SU-DHL-6 (cell line): ENCODE data around the gene ACBD6.

Experiments used
- H2AFZ ChIP-seq: fragments of 200-600 bp; sonication (generic); 2 replicates; pipeline ENCODE4 v1.6.1; 2014; ENCODE audit warnings: low read depth, mild to moderate bottlenecking, moderate library complexity, mixed read lengths, antibody characterized with exemption, low read length; ENCODE audit not compliant: severe bottlenecking
- H3F3A ChIP-seq: fragments of 200-600 bp; shearing (Covaris generic); 2 replicates; pipeline ENCODE4 v1.6.0; 2016; ENCODE audit warnings: antibody characterized with exemption, mild to moderate bottlenecking; ENCODE audit not compliant: insufficient read depth
- H3K27ac ChIP-seq: fragments of 200-600 bp; sonication (generic); 2 replicates; pipeline ENCODE4 v1.5.1; 2016; ENCODE audit warnings: low read depth, mild to moderate bottlenecking, low read length, moderate library complexity, mixed read lengths
- H3K27me3 ChIP-seq: fragments of 200-600 bp; sonication (generic), shearing (Covaris generic); 2 replicates; pipeline ENCODE4 v1.6.0; 2014; ENCODE audit warnings: mild to moderate bottlenecking, low read length
- H3K36me3 ChIP-seq: fragments of 200-600 bp; sonication (generic); 2 replicates; pipeline ENCODE4 v1.6.1; 2014; ENCODE audit warnings: mild to moderate bottlenecking, low read length, mixed read lengths
- H3K4me2 ChIP-seq: fragments of 300-600, 200-600 bp; shearing (Covaris generic), sonication (generic); 2 replicates; pipeline ENCODE4 v1.6.0; 2014; ENCODE audit warnings: low read length, low read depth, mild to moderate bottlenecking; ENCODE audit not compliant: poor library complexity, severe bottlenecking
- H3K4me3 ChIP-seq: fragments of 200-600 bp; sonication (generic); 2 replicates; pipeline ENCODE4 v1.5.1; 2014; ENCODE audit warnings: antibody characterized with exemption, low read length, mild to moderate bottlenecking, mixed read lengths; ENCODE audit not compliant: insufficient read depth, poor library complexity, severe bottlenecking
- H3K79me2 ChIP-seq: fragments of 200-600 bp; sonication (generic); 2 replicates; pipeline ENCODE4 v1.6.1; 2014; ENCODE audit warnings: mild to moderate bottlenecking, low read length, moderate library complexity; ENCODE audit not compliant: insufficient read depth
- H3K9ac ChIP-seq: fragments of 200-600 bp; sonication (generic); 2 replicates; pipeline ENCODE4 v1.7.0; 2014; ENCODE audit warnings: mild to moderate bottlenecking, low read length
- H3K9me2 ChIP-seq: fragments of 200-600 bp; sonication (generic); replicated peaks from 2 replicates; pipeline ENCODE4 v1.6.1; 2014; ENCODE audit warnings: low read length; ENCODE audit not compliant: insufficient read depth
- H3K9me3 ChIP-seq: fragments of 200-600 bp; sonication (generic); 2 replicates; pipeline ENCODE4 v1.6.1; 2014; ENCODE audit warnings: low read length, mixed read lengths; ENCODE audit not compliant: insufficient read depth
- H4K20me1 ChIP-seq: fragments of 200-600 bp; sonication (generic); 2 replicates; pipeline ENCODE4 v1.6.1; 2014; ENCODE audit warnings: low read depth, mild to moderate bottlenecking, antibody characterized with exemption, low read length, moderate library complexity, mixed read lengths
- CTCF ChIP-seq: fragments of 200-600 bp; sonication (generic); IDR thresholded peaks from one replicate; pipeline ENCODE4 v1.5.1; 2017; ENCODE audit warnings: antibody characterized with exemption, mild to moderate bottlenecking, low read length, moderate library complexity; ENCODE audit not compliant: insufficient read depth, poor library complexity, severe bottlenecking
- EZH2phosphoT487 ChIP-seq: fragments of 200-600 bp; sonication (generic), shearing (Covaris generic); conservative IDR thresholded peaks from 2 replicates; pipeline ENCODE4 v1.6.1; 2018; ENCODE audit warnings: mild to moderate bottlenecking, antibody characterized with exemption, low read length, moderate library complexity, mixed read lengths

Gene ACBD6

GRCh38 chr1:180370597-180370996, 131.8 kb downstream of the ACBD6 start:
- Histone ChIP-seq H3K9me2 (no peaks in the 10 kb centered on the region), H3K4me3 (no peak overlapping the region), H4K20me1 (no peaks in the 10 kb centered on the region), H3K9me3 (no peaks in the 10 kb centered on the region), H3K4me2 (no peak overlapping the region), H3K9ac (no peak overlapping the region), H3K27ac (no peak overlapping the region), H3F3A (no peaks in the 10 kb centered on the region; the same call in 1 of the 2 replicates), H3K79me2 (no peaks in the 10 kb centered on the region), H3K36me3 (no peaks in the 10 kb centered on the region; the same call in 1 of the 2 replicates), H2AFZ (no peak overlapping the region), H3K27me3 (no peaks in the 10 kb centered on the region)
- TF ChIP-seq EZH2phosphoT487 (no peak), CTCF (no peak)

- H3K9me2 ChIP-seq, result no peaks in the 10 kb centered on the region
- H2AFZ ChIP-seq, result no peak overlapping the region
- no peak overlapping the region for H3K9ac ChIP-seq
- H3K4me2 ChIP-seq, result no peak overlapping the region
- no peak overlapping the region for H3K4me3 ChIP-seq
- no peaks in the 10 kb centered on the region for H3K9me3 ChIP-seq
- H3K27ac ChIP-seq, result no peak overlapping the region
- H3K27me3 ChIP-seq, result no peaks in the 10 kb centered on the region
- no peaks in the 10 kb centered on the region; the same call in 1 of the 2 replicates for H3F3A ChIP-seq
- no peak for TF ChIP-seq CTCF
- TF ChIP-seq EZH2phosphoT487, result no peak
- no peaks in the 10 kb centered on the region; the same call in 1 of the 2 replicates for H3K36me3 ChIP-seq
- no peaks in the 10 kb centered on the region for H3K79me2 ChIP-seq
- H4K20me1 ChIP-seq, result no peaks in the 10 kb centered on the region
Observed at GRCh38 chr1:180370188-180370587, 132.2 kb downstream of the ACBD6 start.

GRCh38 chr1:180369061-180369460, 133.3 kb downstream of the ACBD6 start:
- Histone ChIP-seq H3K4me2 (no peak overlapping the region), H3K9me3 (no peaks in the 10 kb centered on the region)

More at GRCh38 chr1:180369061-180369460, 133.3 kb downstream of the ACBD6 start:
- no peak overlapping the region for H2AFZ ChIP-seq
- no peak for TF ChIP-seq CTCF
- no peak for TF ChIP-seq EZH2phosphoT487
- no peak overlapping the region for H3K4me3 ChIP-seq
- H4K20me1 ChIP-seq, result no peaks in the 10 kb centered on the region
- no peaks in the 10 kb centered on the region for H3K9me2 ChIP-seq
- no peaks in the 10 kb centered on the region for H3K79me2 ChIP-seq
- H3F3A ChIP-seq, result no peaks in the 10 kb centered on the region; the same call in 1 of the 2 replicates
- H3K36me3 ChIP-seq, result no peaks in the 10 kb centered on the region; the same call in 1 of the 2 replicates
- H3K9ac ChIP-seq, result no peak overlapping the region
- H3K27me3 ChIP-seq, result no peaks in the 10 kb centered on the region
- no peak overlapping the region for H3K27ac ChIP-seq
